GM12878 (cell line): Measurements from ENCODE around the gene GON7. TPM values are rescaled to one million over a fixed set of nuclear protein-coding genes. Genes with fewer than 3 reads are reported as not detected.

Experiments
- ATAC-seq: fragments of 200-7000 bp; cut with Tn5 transposase; 3 replicates; pipeline ENCODE4 v1.9.1; 2020; ENCODE audit warnings: mild to moderate bottlenecking, moderate library complexity
- BruUV-seq: library from RNA; stranded (reverse); fragments of 400-500 nt; replicated peaks from 2 replicates; lab custom pipeline; 2021; lab: Mats Ljungman, UMichigan
- CTCF ChIA-PET: fragments of 300-600 bp; sonication (Branson Sonifier 250); formaldehyde crosslinking; extraction: SDS; loops from one replicate; lab custom pipeline; 2021; ENCODE audit warnings: inconsistent platforms; lab: Yijun Ruan, JAX
- POLR2A ChIA-PET: fragments of 350-600 bp; formaldehyde crosslinking; extraction: SDS; loops from one replicate; lab custom pipeline; 2021; ENCODE audit warnings: inconsistent platforms; lab: Charles Lee
- RAD21 ChIA-PET: fragments of 300-600 bp; sonication (Branson Sonifier 250); formaldehyde crosslinking; loops from one replicate; lab custom pipeline; 2023; ENCODE audit warnings: antibody characterized with exemption; ENCODE audit not compliant: unreplicated experiment; lab: Charles Lee
- SMC1A ChIA-PET: fragments of 300-600 bp; sonication (Branson Sonifier 250); formaldehyde crosslinking; loops from one replicate; lab custom pipeline; 2023; ENCODE audit not compliant: unreplicated experiment, uncharacterized antibody; lab: Charles Lee
- DNase-seq: peaks from one replicate; pipeline ENCODE4 v3.0.0-alpha.2; 2011; ENCODE audit warnings: low read depth, low spot score
- FAIRE-seq: peaks from 3 replicates; lab custom pipeline; 2011; peaks lifted over from hg19 to GRCh38; lab: Jason Lieb, UNC
- H2AFZ ChIP-seq: 2 replicates; pipeline ENCODE4 v1.6.0; 2011; ENCODE audit warnings: low read depth, low read length, control low read depth; ENCODE audit not compliant: control insufficient read depth
- H3K27ac ChIP-seq: 2 replicates; pipeline ENCODE4 v1.5.1; 2011; ENCODE audit warnings: control low read depth; ENCODE audit not compliant: control insufficient read depth, insufficient read depth
- H3K27me3 ChIP-seq, 2 experiments: replicated peaks in 1 of 2; 2 replicates each; pipeline versions ENCODE4 v1.6.0 to v1.6.1; 2011; ENCODE audit warnings: low read length in 1 of 2; ENCODE audit not compliant: control insufficient read depth in 2 of 2, insufficient read depth in 2 of 2
- H3K36me3 ChIP-seq, 2 experiments: 2 replicates each; pipeline ENCODE4 v1.5.1; 2011; ENCODE audit warnings: low read length in 1 of 2; ENCODE audit not compliant: control insufficient read depth in 2 of 2, insufficient read depth in 2 of 2
- H3K4me1 ChIP-seq: 2 replicates; pipeline ENCODE4 v1.6.1; 2011; ENCODE audit warnings: mild to moderate bottlenecking, low read length, moderate library complexity, mixed read lengths; ENCODE audit not compliant: control insufficient read depth, insufficient read depth
- H3K4me2 ChIP-seq: 2 replicates; pipeline ENCODE4 v1.6.0; 2011; ENCODE audit warnings: control low read depth; ENCODE audit not compliant: control insufficient read depth, insufficient read depth
- H3K4me3 ChIP-seq: fragments of 200-600 bp; sonication (generic); 2 replicates; pipeline ENCODE4 v1.5.1; 2016
- H3K79me2 ChIP-seq: 2 replicates; pipeline ENCODE4 v1.6.0; 2011; ENCODE audit warnings: low read length; ENCODE audit not compliant: control insufficient read depth, insufficient read depth
- H3K9ac ChIP-seq: 2 replicates; pipeline ENCODE4 v1.8.0; 2011; ENCODE audit warnings: low read length, control low read depth, mixed read lengths; ENCODE audit not compliant: control insufficient read depth, insufficient read depth
- H3K9me3 ChIP-seq: replicated peaks from 3 replicates; pipeline ENCODE4 v1.5.1; 2011; ENCODE audit warnings: mild to moderate bottlenecking, low read length; ENCODE audit not compliant: control insufficient read depth, insufficient read depth
- H4K20me1 ChIP-seq: 2 replicates; pipeline ENCODE4 v1.6.0; 2011; ENCODE audit not compliant: control insufficient read depth, insufficient read depth
- BCL11A ChIP-seq: IDR thresholded peaks from 2 replicates; pipeline ENCODE4 v1.6.1; 2011; ENCODE audit warnings: low read depth, low read length
- BHLHE40 ChIP-seq, 2 experiments: fragments of 450-650 bp in 1 of 2; IDR thresholded peaks; 2 replicates each; pipeline ENCODE4 v1.6.1; 2011 to 2017; ENCODE audit warnings: low read depth in 2 of 2, borderline replicate concordance in 1 of 2, improper control_type of control experiment in 1 of 2, low read length in 1 of 2, mild to moderate bottlenecking in 1 of 2
- CHD1 ChIP-seq: IDR thresholded peaks from 2 replicates; pipeline ENCODE4 v1.6.1; 2012; ENCODE audit warnings: low read depth, low read length, improper control_type of control experiment
- NFIC ChIP-seq: IDR thresholded peaks from 2 replicates; pipeline ENCODE4 v1.6.1; 2012; ENCODE audit warnings: low read depth, mild to moderate bottlenecking, inconsistent platforms, low read length, moderate library complexity
- RB1 ChIP-seq: fragments of 450-650 bp; formaldehyde crosslinking; IDR thresholded peaks from 2 replicates; pipeline ENCODE4 v1.6.1; 2017; ENCODE audit warnings: mild to moderate bottlenecking, borderline replicate concordance
- SMARCA5 ChIP-seq: fragments of 450-650 bp; IDR thresholded peaks from 2 replicates; pipeline ENCODE4 v1.6.1; 2017; ENCODE audit warnings: mild to moderate bottlenecking
- WGBS: methylation state at CpG from one replicate; pipeline ENCODE4 v1.1.6; 2016; ENCODE audit warnings: low lambda C conversion rate; ENCODE audit not compliant: insufficient replicate concordance, insufficient coverage; ENCODE audit errors: missing lambda C conversion rate; 5-methylcytosine and 5-hydroxymethylcytosine counted together
- in situ Hi-C: fragments of 300-500 bp; cut with MboI; formaldehyde crosslinking; loops from 9 replicates; pipeline ENCODE4 v1.14.3; 2018; ENCODE audit warnings: mixed read lengths
- intact Hi-C: fragments of 100-400 bp; cut with micrococcal nuclease; formaldehyde crosslinking; loops from one replicate; pipeline ENCODE4 v1.14.2; 2022; ENCODE audit not compliant: unreplicated experiment
- polyA plus RNA-seq, 11 experiments: library from polyadenylated mRNA; depleted of rRNA in 4 of 11; unstranded in 6 of 11; stranded (reverse) in 5 of 11; fragments of >200 nt; fragmentation: Nextera tagmentation in 4 of 11; fragmentation: Illumina TruSeq in 1 of 11; extraction: Ambion mirVana in 4 of 11; extraction: Trizol in 1 of 11; gene quantifications; 1 replicate in 1 of 11; 2 replicates in 10 of 11; pipeline versions ENCODE4 v1.2.1 to v1.2.3, GENCODE V29; 2011 to 2016; ENCODE audit warnings: inconsistent platforms in 2 of 11, missing spikeins in 2 of 11, low read depth in 1 of 11
- total RNA-seq, 4 experiments: library from RNA; depleted of rRNA in 3 of 4; stranded (reverse); fragments of >200 nt in 3 of 4; fragmentation: Illumina TruSeq in 1 of 4; extraction: Trizol in 1 of 4; gene quantifications; 2 replicates each; pipeline versions ENCODE4 v1.2.1 to v1.2.3, GENCODE V29; 2013 to 2021
- TF ChIP-seq, protein P1 (sequence below): fragments of 450-650 bp; conservative IDR thresholded peaks from 2 replicates; pipeline ENCODE4 v1.6.1; 2017; ENCODE audit warnings: mild to moderate bottlenecking, moderate library complexity

Gene GON7
- total and polyA plus RNA-seq, 10 of the 15 experiments (the other 5 are each of a cell fraction or from before 2014, with no cell fraction given), result 21.6 to 59.0 (median 33.0) TPM

DNA sequence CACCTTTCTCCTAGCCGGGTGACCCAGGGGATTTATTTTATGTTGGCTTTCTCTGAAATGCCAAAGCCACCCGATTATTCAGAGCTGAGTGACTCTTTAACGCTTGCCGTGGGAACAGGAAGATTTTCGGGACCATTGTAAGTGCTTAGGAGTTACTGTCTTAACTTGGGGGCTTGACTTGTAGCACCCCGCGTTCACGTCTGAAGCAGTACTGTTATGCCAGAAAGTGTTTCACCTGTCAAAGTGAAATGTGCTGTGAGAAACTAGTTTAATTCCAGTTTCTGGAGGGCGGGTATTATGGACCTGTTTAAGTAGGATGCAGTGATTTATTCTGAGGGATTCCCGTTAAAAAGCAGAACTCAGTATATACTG is 21.5 kb downstream of the GON7 start:
- H4K20me1 ChIP-seq, result no peaks in the 10 kb centered on the region
- peak overlapping the region; percentile 73 for H3K27ac ChIP-seq
- DNase-seq (no peak), ATAC-seq (no peak), FAIRE-seq (no peak)
- H2AFZ ChIP-seq, result peak overlapping the region; percentile 96
- peak overlapping the region; percentile 87 for H3K4me3 ChIP-seq
- no peaks in the 10 kb centered on the region for H3K9me3 ChIP-seq
- SMC1A ChIA-PET, result interaction anchor here (1.4 to 3.9 kb wide), 3 partner anchors 18 to 21 kb away, joined by 3 to 29 read pairs (median 4); partner anchors contain the start of genes GON7 and UBR7
- RAD21 ChIA-PET, result interaction anchor here (0.7 to 3.9 kb wide), 16 partner anchors 10 to 349 kb away, joined by 3 to 51 read pairs (median 5); partner anchors contain the start of genes GON7, ITPK1 and UBR7
- POLR2A ChIA-PET, result interaction anchor here (0.5 to 3.6 kb wide), 9 partner anchors 9 to 191 kb away, joined by 3 to 38 read pairs (median 4); partner anchors contain the start of genes GON7 and UBR7
- no peaks in the 10 kb centered on the region; a peak in 1 of 4 replicates for H3K36me3 ChIP-seq
- H3K4me2 ChIP-seq, result peak overlapping the region; percentile 88
- intact Hi-C loops, result loop anchor here (1.0 kb wide), 1 partner anchor 22 kb away; the partner anchor contains the start of genes GON7 and UBR7
- CTCF ChIA-PET, result interaction anchor here (0.7 to 5.3 kb wide), 6 partner anchors 9 to 71 kb away, joined by 4 to 48 read pairs (median 13); partner anchors contain the start of genes GON7 and UBR7
- peaks cover 9% of the 10 kb centered on the region for H3K4me1 ChIP-seq
- TF ChIP-seq NFIC, result no peak
- no peak for TF ChIP-seq BCL11A
- 0 out of 4 replicates have a peak, but pooled peaks of 1 of the 2 experiments have one; percentile 2 for TF ChIP-seq BHLHE40 (IDR thresholded peaks at IDR 0.05; ENCODE audit: borderline replicate concordance in 1 of 2, low read depth in 2 of 2, low read length in 1 of 2)
- no peak for TF ChIP-seq CHD1
- TF ChIP-seq, protein P1, sequence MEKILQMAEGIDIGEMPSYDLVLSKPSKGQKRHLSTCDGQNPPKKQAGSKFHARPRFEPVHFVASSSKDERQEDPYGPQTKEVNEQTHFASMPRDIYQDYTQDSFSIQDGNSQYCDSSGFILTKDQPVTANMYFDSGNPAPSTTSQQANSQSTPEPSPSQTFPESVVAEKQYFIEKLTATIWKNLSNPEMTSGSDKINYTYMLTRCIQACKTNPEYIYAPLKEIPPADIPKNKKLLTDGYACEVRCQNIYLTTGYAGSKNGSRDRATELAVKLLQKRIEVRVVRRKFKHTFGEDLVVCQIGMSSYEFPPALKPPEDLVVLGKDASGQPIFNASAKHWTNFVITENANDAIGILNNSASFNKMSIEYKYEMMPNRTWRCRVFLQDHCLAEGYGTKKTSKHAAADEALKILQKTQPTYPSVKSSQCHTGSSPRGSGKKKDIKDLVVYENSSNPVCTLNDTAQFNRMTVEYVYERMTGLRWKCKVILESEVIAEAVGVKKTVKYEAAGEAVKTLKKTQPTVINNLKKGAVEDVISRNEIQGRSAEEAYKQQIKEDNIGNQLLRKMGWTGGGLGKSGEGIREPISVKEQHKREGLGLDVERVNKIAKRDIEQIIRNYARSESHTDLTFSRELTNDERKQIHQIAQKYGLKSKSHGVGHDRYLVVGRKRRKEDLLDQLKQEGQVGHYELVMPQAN, result peak; percentile 84; the same call in 1 of the 2 replicates
- TF ChIP-seq RB1, result 0 out of 2 replicates have a peak, but pooled peaks have one; percentile 12
- TF ChIP-seq SMARCA5, result peak; percentile 22; the same call in 1 of the 2 replicates
- in situ Hi-C loops, result no loop called here
- WGBS, result 1% methylated on average over 10 of the region's 10 CpGs
- H3K79me2 ChIP-seq, result peaks cover 29% of the 10 kb centered on the region
- H3K9ac ChIP-seq, result peak overlapping the region; percentile 93
- H3K27me3 ChIP-seq, result no peaks in the 10 kb centered on the region
- BruUV-seq, result no TSS peak
